Measurements from ENCODE around the gene APOF. TPM values are rescaled to one million over a fixed set of nuclear protein-coding genes. Genes with fewer than 3 reads are reported as not detected.

The APOF gene
- total and polyA plus RNA-seq, 2 of the 13 experiments (the other 11 are each of a cell fraction or from before 2014, with no cell fraction given): 3.3 to 23.9 TPM

DNA sequence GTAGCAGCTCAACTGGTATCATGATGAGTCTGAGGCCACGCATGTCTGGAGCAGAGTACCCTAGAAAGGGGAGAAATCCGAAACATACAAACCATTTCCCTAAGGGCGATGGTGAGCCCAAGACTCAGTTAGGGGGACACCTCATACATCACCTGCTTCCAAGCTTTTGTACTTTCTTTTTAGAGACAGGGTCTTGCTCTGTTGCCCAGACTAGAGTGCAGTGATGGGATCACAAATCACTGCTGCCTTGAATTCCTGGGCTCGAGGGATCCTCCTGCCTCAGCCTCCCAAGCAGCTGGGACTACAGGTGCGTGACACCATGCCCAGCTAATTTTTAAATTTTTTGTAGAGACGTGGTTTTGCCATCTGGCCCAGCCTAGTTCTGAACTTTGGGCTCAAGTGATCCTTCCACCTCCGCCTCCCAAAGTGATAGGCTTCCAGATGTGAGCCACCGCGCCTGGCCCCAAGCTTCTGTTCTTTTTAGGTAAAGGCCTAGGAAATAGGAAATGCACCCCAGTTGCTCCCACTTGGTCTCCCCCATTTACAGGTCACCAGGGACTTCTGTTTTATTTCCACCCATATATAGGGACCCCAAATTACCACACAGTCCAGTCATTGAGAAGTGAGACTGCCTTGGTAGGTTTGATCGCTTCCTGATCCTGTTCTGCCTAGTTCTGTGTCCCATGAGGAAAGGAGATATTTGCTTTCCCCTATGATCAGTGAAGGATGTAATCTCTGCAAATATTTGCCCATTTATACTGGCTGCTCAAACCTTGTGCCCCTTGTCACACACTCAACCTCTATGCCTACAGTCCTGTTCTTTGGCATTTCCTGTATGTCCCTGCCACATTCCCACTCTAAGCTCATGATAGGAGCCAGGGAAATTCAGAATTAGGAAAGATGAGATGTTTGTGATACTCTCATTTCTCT lies at the start of gene APOF (continued):
- TF ChIP-seq, protein P1, sequence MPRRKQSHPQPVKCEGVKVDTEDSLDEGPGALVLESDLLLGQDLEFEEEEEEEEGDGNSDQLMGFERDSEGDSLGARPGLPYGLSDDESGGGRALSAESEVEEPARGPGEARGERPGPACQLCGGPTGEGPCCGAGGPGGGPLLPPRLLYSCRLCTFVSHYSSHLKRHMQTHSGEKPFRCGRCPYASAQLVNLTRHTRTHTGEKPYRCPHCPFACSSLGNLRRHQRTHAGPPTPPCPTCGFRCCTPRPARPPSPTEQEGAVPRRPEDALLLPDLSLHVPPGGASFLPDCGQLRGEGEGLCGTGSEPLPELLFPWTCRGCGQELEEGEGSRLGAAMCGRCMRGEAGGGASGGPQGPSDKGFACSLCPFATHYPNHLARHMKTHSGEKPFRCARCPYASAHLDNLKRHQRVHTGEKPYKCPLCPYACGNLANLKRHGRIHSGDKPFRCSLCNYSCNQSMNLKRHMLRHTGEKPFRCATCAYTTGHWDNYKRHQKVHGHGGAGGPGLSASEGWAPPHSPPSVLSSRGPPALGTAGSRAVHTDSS (CRISPR knock-in tag; conservative IDR thresholded peaks at IDR 0.05): no peak
- TF ChIP-seq, protein P2, sequence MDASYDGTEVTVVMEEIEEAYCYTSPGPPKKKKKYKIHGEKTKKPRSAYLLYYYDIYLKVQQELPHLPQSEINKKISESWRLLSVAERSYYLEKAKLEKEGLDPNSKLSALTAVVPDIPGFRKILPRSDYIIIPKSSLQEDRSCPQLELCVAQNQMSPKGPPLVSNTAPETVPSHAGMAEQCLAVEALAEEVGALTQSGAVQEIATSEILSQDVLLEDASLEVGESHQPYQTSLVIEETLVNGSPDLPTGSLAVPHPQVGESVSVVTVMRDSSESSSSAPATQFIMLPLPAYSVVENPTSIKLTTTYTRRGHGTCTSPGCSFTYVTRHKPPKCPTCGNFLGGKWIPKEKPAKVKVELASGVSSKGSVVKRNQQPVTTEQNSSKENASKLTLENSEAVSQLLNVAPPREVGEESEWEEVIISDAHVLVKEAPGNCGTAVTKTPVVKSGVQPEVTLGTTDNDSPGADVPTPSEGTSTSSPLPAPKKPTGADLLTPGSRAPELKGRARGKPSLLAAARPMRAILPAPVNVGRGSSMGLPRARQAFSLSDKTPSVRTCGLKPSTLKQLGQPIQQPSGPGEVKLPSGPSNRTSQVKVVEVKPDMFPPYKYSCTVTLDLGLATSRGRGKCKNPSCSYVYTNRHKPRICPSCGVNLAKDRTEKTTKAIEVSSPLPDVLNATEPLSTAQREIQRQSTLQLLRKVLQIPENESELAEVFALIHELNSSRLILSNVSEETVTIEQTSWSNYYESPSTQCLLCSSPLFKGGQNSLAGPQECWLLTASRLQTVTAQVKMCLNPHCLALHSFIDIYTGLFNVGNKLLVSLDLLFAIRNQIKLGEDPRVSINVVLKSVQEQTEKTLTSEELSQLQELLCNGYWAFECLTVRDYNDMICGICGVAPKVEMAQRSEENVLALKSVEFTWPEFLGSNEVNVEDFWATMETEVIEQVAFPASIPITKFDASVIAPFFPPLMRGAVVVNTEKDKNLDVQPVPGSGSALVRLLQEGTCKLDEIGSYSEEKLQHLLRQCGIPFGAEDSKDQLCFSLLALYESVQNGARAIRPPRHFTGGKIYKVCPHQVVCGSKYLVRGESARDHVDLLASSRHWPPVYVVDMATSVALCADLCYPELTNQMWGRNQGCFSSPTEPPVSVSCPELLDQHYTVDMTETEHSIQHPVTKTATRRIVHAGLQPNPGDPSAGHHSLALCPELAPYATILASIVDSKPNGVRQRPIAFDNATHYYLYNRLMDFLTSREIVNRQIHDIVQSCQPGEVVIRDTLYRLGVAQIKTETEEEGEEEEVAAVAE (CRISPR knock-in tag; IDR thresholded peaks at IDR 0.05; ENCODE audit: borderline replicate concordance): peak; percentile 61; the same call in 1 of the 2 replicates
- TF ChIP-seq ZNF20 (CRISPR knock-in tag; IDR thresholded peaks at IDR 0.05): no peak
- TF ChIP-seq, protein P3, sequence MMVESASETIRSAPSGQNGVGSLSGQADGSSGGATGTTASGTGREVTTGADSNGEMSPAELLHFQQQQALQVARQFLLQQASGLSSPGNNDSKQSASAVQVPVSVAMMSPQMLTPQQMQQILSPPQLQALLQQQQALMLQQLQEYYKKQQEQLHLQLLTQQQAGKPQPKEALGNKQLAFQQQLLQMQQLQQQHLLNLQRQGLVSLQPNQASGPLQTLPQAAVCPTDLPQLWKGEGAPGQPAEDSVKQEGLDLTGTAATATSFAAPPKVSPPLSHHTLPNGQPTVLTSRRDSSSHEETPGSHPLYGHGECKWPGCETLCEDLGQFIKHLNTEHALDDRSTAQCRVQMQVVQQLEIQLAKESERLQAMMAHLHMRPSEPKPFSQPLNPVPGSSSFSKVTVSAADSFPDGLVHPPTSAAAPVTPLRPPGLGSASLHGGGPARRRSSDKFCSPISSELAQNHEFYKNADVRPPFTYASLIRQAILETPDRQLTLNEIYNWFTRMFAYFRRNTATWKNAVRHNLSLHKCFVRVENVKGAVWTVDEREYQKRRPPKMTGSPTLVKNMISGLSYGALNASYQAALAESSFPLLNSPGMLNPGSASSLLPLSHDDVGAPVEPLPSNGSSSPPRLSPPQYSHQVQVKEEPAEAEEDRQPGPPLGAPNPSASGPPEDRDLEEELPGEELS (CRISPR knock-in tag; IDR thresholded peaks at IDR 0.05): peak; percentile 86
- TF ChIP-seq TBX2 (CRISPR knock-in tag; IDR thresholded peaks at IDR 0.05; ENCODE audit: borderline replicate concordance): peak; percentile 37; the same call in 1 of the 2 replicates
- TF ChIP-seq, protein P4, sequence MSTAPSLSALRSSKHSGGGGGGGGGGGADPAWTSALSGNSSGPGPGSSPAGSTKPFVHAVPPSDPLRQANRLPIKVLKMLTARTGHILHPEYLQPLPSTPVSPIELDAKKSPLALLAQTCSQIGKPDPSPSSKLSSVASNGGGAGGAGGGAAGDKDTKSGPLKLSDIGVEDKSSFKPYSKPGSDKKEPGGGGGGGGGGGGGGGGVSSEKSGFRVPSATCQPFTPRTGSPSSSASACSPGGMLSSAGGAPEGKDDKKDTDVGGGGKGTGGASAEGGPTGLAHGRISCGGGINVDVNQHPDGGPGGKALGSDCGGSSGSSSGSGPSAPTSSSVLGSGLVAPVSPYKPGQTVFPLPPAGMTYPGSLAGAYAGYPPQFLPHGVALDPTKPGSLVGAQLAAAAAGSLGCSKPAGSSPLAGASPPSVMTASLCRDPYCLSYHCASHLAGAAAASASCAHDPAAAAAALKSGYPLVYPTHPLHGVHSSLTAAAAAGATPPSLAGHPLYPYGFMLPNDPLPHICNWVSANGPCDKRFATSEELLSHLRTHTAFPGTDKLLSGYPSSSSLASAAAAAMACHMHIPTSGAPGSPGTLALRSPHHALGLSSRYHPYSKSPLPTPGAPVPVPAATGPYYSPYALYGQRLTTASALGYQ (CRISPR knock-in tag; IDR thresholded peaks at IDR 0.05): peak; percentile 40; the same call in 1 of the 2 replicates
- TF ChIP-seq, protein P5, sequence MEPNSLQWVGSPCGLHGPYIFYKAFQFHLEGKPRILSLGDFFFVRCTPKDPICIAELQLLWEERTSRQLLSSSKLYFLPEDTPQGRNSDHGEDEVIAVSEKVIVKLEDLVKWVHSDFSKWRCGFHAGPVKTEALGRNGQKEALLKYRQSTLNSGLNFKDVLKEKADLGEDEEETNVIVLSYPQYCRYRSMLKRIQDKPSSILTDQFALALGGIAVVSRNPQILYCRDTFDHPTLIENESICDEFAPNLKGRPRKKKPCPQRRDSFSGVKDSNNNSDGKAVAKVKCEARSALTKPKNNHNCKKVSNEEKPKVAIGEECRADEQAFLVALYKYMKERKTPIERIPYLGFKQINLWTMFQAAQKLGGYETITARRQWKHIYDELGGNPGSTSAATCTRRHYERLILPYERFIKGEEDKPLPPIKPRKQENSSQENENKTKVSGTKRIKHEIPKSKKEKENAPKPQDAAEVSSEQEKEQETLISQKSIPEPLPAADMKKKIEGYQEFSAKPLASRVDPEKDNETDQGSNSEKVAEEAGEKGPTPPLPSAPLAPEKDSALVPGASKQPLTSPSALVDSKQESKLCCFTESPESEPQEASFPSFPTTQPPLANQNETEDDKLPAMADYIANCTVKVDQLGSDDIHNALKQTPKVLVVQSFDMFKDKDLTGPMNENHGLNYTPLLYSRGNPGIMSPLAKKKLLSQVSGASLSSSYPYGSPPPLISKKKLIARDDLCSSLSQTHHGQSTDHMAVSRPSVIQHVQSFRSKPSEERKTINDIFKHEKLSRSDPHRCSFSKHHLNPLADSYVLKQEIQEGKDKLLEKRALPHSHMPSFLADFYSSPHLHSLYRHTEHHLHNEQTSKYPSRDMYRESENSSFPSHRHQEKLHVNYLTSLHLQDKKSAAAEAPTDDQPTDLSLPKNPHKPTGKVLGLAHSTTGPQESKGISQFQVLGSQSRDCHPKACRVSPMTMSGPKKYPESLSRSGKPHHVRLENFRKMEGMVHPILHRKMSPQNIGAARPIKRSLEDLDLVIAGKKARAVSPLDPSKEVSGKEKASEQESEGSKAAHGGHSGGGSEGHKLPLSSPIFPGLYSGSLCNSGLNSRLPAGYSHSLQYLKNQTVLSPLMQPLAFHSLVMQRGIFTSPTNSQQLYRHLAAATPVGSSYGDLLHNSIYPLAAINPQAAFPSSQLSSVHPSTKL (CRISPR knock-in tag; IDR thresholded peaks at IDR 0.05): peak; percentile 81
- TF ChIP-seq ZNF547 (CRISPR knock-in tag; IDR thresholded peaks at IDR 0.05): 0 out of 2 replicates have a peak, but pooled peaks have one; percentile 39
- TF ChIP-seq, protein P6, sequence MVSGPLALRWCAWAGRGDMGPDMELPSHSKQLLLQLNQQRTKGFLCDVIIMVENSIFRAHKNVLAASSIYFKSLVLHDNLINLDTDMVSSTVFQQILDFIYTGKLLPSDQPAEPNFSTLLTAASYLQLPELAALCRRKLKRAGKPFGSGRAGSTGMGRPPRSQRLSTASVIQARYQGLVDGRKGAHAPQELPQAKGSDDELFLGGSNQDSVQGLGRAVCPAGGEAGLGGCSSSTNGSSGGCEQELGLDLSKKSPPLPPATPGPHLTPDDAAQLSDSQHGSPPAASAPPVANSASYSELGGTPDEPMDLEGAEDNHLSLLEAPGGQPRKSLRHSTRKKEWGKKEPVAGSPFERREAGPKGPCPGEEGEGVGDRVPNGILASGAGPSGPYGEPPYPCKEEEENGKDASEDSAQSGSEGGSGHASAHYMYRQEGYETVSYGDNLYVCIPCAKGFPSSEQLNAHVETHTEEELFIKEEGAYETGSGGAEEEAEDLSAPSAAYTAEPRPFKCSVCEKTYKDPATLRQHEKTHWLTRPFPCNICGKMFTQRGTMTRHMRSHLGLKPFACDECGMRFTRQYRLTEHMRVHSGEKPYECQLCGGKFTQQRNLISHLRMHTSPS (CRISPR knock-in tag; IDR thresholded peaks at IDR 0.05; ENCODE audit: low read depth): peak; percentile 94
